GM12878 (cell line): Measurements from ENCODE around the gene ADISSP. TPM values are rescaled to one million over a fixed set of nuclear protein-coding genes. Genes with fewer than 3 reads are reported as not detected.

ENCODE experiments used
- ATAC-seq: fragments of 200-7000 bp; cut with Tn5 transposase; 3 replicates; pipeline ENCODE4 v1.9.1; 2020; ENCODE audit warnings: mild to moderate bottlenecking, moderate library complexity
- BruUV-seq: library from RNA; stranded (reverse); fragments of 400-500 nt; replicated peaks from 2 replicates; lab custom pipeline; 2021; lab: Mats Ljungman, UMichigan
- CTCF ChIA-PET: fragments of 300-600 bp; sonication (Branson Sonifier 250); formaldehyde crosslinking; extraction: SDS; loops from one replicate; lab custom pipeline; 2021; ENCODE audit warnings: inconsistent platforms; lab: Yijun Ruan, JAX
- POLR2A ChIA-PET: fragments of 350-600 bp; formaldehyde crosslinking; extraction: SDS; loops from one replicate; lab custom pipeline; 2021; ENCODE audit warnings: inconsistent platforms; lab: Charles Lee
- RAD21 ChIA-PET: fragments of 300-600 bp; sonication (Branson Sonifier 250); formaldehyde crosslinking; loops from one replicate; lab custom pipeline; 2023; ENCODE audit warnings: antibody characterized with exemption; ENCODE audit not compliant: unreplicated experiment; lab: Charles Lee
- SMC1A ChIA-PET: fragments of 300-600 bp; sonication (Branson Sonifier 250); formaldehyde crosslinking; loops from one replicate; lab custom pipeline; 2023; ENCODE audit not compliant: unreplicated experiment, uncharacterized antibody; lab: Charles Lee
- DNase-seq: peaks from one replicate; pipeline ENCODE4 v3.0.0-alpha.2; 2011; ENCODE audit warnings: low read depth, low spot score
- FAIRE-seq: peaks from 3 replicates; lab custom pipeline; 2011; peaks lifted over from hg19 to GRCh38; lab: Jason Lieb, UNC
- H2AFZ ChIP-seq: 2 replicates; pipeline ENCODE4 v1.6.0; 2011; ENCODE audit warnings: low read depth, low read length, control low read depth; ENCODE audit not compliant: control insufficient read depth
- H3K27ac ChIP-seq: 2 replicates; pipeline ENCODE4 v1.5.1; 2011; ENCODE audit warnings: control low read depth; ENCODE audit not compliant: control insufficient read depth, insufficient read depth
- H3K27me3 ChIP-seq, 2 experiments: replicated peaks in 1 of 2; 2 replicates each; pipeline versions ENCODE4 v1.6.0 to v1.6.1; 2011; ENCODE audit warnings: low read length in 1 of 2; ENCODE audit not compliant: control insufficient read depth in 2 of 2, insufficient read depth in 2 of 2
- H3K36me3 ChIP-seq, 2 experiments: 2 replicates each; pipeline ENCODE4 v1.5.1; 2011; ENCODE audit warnings: low read length in 1 of 2; ENCODE audit not compliant: control insufficient read depth in 2 of 2, insufficient read depth in 2 of 2
- H3K4me1 ChIP-seq: 2 replicates; pipeline ENCODE4 v1.6.1; 2011; ENCODE audit warnings: mild to moderate bottlenecking, low read length, moderate library complexity, mixed read lengths; ENCODE audit not compliant: control insufficient read depth, insufficient read depth
- H3K4me2 ChIP-seq: 2 replicates; pipeline ENCODE4 v1.6.0; 2011; ENCODE audit warnings: control low read depth; ENCODE audit not compliant: control insufficient read depth, insufficient read depth
- H3K4me3 ChIP-seq: fragments of 200-600 bp; sonication (generic); 2 replicates; pipeline ENCODE4 v1.5.1; 2016
- H3K79me2 ChIP-seq: 2 replicates; pipeline ENCODE4 v1.6.0; 2011; ENCODE audit warnings: low read length; ENCODE audit not compliant: control insufficient read depth, insufficient read depth
- H3K9ac ChIP-seq: 2 replicates; pipeline ENCODE4 v1.8.0; 2011; ENCODE audit warnings: low read length, control low read depth, mixed read lengths; ENCODE audit not compliant: control insufficient read depth, insufficient read depth
- H3K9me3 ChIP-seq: replicated peaks from 3 replicates; pipeline ENCODE4 v1.5.1; 2011; ENCODE audit warnings: mild to moderate bottlenecking, low read length; ENCODE audit not compliant: control insufficient read depth, insufficient read depth
- H4K20me1 ChIP-seq: 2 replicates; pipeline ENCODE4 v1.6.0; 2011; ENCODE audit not compliant: control insufficient read depth, insufficient read depth
- IKZF2 ChIP-seq, 2 experiments: fragments of 450-650 bp; IDR thresholded peaks; 2 replicates each; pipeline ENCODE4 v1.6.1; 2017; ENCODE audit warnings: mild to moderate bottlenecking in 2 of 2, moderate library complexity in 2 of 2
- NBN ChIP-seq: fragments of 450-650 bp; IDR thresholded peaks from 2 replicates; pipeline ENCODE4 v1.6.1; 2016
- NFYB ChIP-seq: IDR thresholded peaks from 2 replicates; pipeline ENCODE4 v1.6.1; 2011; ENCODE audit warnings: low read depth, mild to moderate bottlenecking, low read length, improper control_type of control experiment, moderate library complexity; ENCODE audit not compliant: insufficient read depth
- SP1 ChIP-seq: IDR thresholded peaks from one replicate; pipeline ENCODE4 v1.6.1; 2011; ENCODE audit warnings: low read depth, low read length
- ZBED1 ChIP-seq: IDR thresholded peaks from 2 replicates; pipeline ENCODE4 v1.6.1; 2016; ENCODE audit warnings: borderline replicate concordance
- ZSCAN29 ChIP-seq: fragments of 450-650 bp; IDR thresholded peaks from 2 replicates; pipeline ENCODE4 v1.6.1; 2017; ENCODE audit warnings: mild to moderate bottlenecking, moderate library complexity
- WGBS: methylation state at CpG from one replicate; pipeline ENCODE4 v1.1.6; 2016; ENCODE audit warnings: low lambda C conversion rate; ENCODE audit not compliant: insufficient replicate concordance, insufficient coverage; ENCODE audit errors: missing lambda C conversion rate; 5-methylcytosine and 5-hydroxymethylcytosine counted together
- in situ Hi-C: fragments of 300-500 bp; cut with MboI; formaldehyde crosslinking; loops from 9 replicates; pipeline ENCODE4 v1.14.3; 2018; ENCODE audit warnings: mixed read lengths
- intact Hi-C: fragments of 100-400 bp; cut with micrococcal nuclease; formaldehyde crosslinking; loops from one replicate; pipeline ENCODE4 v1.14.2; 2022; ENCODE audit not compliant: unreplicated experiment
- polyA plus RNA-seq, 11 experiments: library from polyadenylated mRNA; depleted of rRNA in 4 of 11; unstranded in 6 of 11; stranded (reverse) in 5 of 11; fragments of >200 nt; fragmentation: Nextera tagmentation in 4 of 11; fragmentation: Illumina TruSeq in 1 of 11; extraction: Ambion mirVana in 4 of 11; extraction: Trizol in 1 of 11; gene quantifications; 1 replicate in 1 of 11; 2 replicates in 10 of 11; pipeline versions ENCODE4 v1.2.1 to v1.2.3, GENCODE V29; 2011 to 2016; ENCODE audit warnings: inconsistent platforms in 2 of 11, missing spikeins in 2 of 11, low read depth in 1 of 11
- total RNA-seq, 4 experiments: library from RNA; depleted of rRNA in 3 of 4; stranded (reverse); fragments of >200 nt in 3 of 4; fragmentation: Illumina TruSeq in 1 of 4; extraction: Trizol in 1 of 4; gene quantifications; 2 replicates each; pipeline versions ENCODE4 v1.2.1 to v1.2.3, GENCODE V29; 2013 to 2021
- TF ChIP-seq, protein P1 (sequence below): IDR thresholded peaks from 2 replicates; pipeline ENCODE4 v1.6.1; 2011; ENCODE audit warnings: borderline replicate concordance, low read depth, mild to moderate bottlenecking, moderate library complexity, low read length; ENCODE audit not compliant: insufficient read depth, poor library complexity, severe bottlenecking

The ADISSP gene
- total and polyA plus RNA-seq, 10 of the 15 experiments (the other 5 are each of a cell fraction or from before 2014, with no cell fraction given): 0.80 to 96.3 (median 38.6) TPM

DNA sequence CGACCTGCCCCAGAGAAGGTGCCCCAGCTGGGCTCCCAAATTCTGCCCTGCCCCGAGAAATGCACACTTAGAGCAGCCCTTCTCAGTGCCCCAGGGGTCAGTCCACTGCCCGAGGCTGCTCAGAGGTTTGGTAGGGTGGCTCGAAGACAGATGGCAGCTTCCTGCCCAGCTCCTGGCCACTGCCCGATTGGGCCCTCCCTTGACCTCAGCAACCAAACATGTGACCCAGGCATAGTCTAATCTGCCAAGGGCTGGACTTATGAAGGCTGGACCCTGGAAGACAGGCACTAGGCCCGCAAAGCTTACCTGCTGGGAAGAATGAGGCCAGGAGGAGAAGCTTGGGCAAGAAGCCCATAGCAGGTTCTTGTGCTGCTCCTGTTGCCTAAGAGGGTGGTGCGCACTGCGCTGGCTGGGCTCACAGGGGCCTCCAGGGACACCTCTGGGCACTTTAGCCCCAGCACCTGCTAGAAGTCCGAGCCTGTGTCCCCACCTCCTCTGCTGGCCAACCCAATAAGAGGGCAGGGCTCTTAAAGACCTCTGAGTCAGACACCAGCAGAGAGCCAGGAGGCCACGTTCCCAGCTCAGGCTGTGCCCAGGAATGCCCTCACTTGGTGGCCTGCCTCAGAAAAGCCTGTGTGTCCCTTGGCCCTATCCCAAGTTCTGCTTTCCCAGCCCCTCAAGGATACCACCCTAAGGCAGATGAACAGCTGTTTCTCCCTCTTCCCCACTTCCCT, 60.6 kb downstream of the ADISSP start:
- H3K9me3 ChIP-seq: no peaks in the 10 kb centered on the region
- H3K4me3 ChIP-seq: no peak overlapping the region
- SMC1A ChIA-PET: interaction anchor here (0.6 to 1.6 kb wide), 2 partner anchors 144 to 443 kb away, joined by 3 to 4 read pairs; no protein-coding TSS in a partner anchor
- no peaks in the 10 kb centered on the region for H3K79me2 ChIP-seq
- peaks cover 0 to 2% of the 10 kb centered on the region in 2 experiments; a peak in 2 of 4 replicates for H3K27me3 ChIP-seq
- H2AFZ ChIP-seq: no peak overlapping the region
- RAD21 ChIA-PET: no interaction called here
- in situ Hi-C loops (no loop called here), intact Hi-C loops (no loop called here)
- CTCF ChIA-PET: interaction anchor here (1.3 to 2.3 kb wide), 5 partner anchors 9 to 144 kb away, joined by 3 to 12 read pairs (median 5); no protein-coding TSS in a partner anchor
- no peak for FAIRE-seq
- POLR2A ChIA-PET: interaction anchor here (0.9 kb wide), 1 partner anchor 29 kb away, joined by 3 read pairs; no protein-coding TSS in a partner anchor
- H4K20me1 ChIP-seq: no peaks in the 10 kb centered on the region
- no peak overlapping the region for H3K27ac ChIP-seq
- H3K9ac ChIP-seq: no peak overlapping the region
- 42% methylated on average over 10 of the region's 10 CpGs for WGBS
- no peaks in the 10 kb centered on the region for H3K36me3 ChIP-seq
- peaks cover 5% of the 10 kb centered on the region for H3K4me1 ChIP-seq
- no peak for TF ChIP-seq ZBED1
- no peak for TF ChIP-seq ZSCAN29
- TF ChIP-seq NFYB: no peak
- TF ChIP-seq NBN: no peak
- TF ChIP-seq, protein P1, sequence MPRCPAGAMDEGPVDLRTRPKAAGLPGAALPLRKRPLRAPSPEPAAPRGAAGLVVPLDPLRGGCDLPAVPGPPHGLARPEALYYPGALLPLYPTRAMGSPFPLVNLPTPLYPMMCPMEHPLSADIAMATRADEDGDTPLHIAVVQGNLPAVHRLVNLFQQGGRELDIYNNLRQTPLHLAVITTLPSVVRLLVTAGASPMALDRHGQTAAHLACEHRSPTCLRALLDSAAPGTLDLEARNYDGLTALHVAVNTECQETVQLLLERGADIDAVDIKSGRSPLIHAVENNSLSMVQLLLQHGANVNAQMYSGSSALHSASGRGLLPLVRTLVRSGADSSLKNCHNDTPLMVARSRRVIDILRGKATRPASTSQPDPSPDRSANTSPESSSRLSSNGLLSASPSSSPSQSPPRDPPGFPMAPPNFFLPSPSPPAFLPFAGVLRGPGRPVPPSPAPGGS: no peak
- no peak for TF ChIP-seq SP1
- TF ChIP-seq IKZF2 (IDR thresholded peaks at IDR 0.05): no peak
- TF ChIP-seq, all 136 proteins: peak for 0
- DNase-seq (no peak), ATAC-seq (no peak)
- BruUV-seq: no TSS peak
- no peak overlapping the region for H3K4me2 ChIP-seq
